Ascending aorta (tissue), 2 donors: Measurements from ENCODE around the gene ANTKMT. TPM values are rescaled to one million over a fixed set of nuclear protein-coding genes. Genes with fewer than 3 reads are reported as not detected.

Experiments used
- DNase-seq, 2 donors: peaks; one replicate each; pipeline ENCODE4 v3.0.0-alpha.2; 2019; ENCODE audit warnings: low spot score in 2 of 2
- H3K27ac ChIP-seq, 2 donors: fragments of 200-600 bp; sonication (generic); one replicate each; pipeline ENCODE4 v1.5.1; 2016 to 2017; ENCODE audit warnings: mild to moderate bottlenecking in 1 of 2
- H3K27me3 ChIP-seq: fragments of 200-600 bp; sonication (generic); one replicate; pipeline ENCODE4 v1.5.1; 2017
- H3K36me3 ChIP-seq, 2 donors: fragments of 200-600 bp; sonication (generic); one replicate each; pipeline ENCODE4 v1.5.1; 2016
- H3K4me1 ChIP-seq, 2 donors: fragments of 200-600 bp; sonication (generic); one replicate each; pipeline ENCODE4 v1.5.1; 2016 to 2017; ENCODE audit warnings: mild to moderate bottlenecking in 1 of 2
- H3K4me3 ChIP-seq, 2 donors: fragments of 200-600 bp; sonication (generic); one replicate each; pipeline ENCODE4 v1.5.1; 2016 to 2017; ENCODE audit warnings: mild to moderate bottlenecking in 1 of 2
- H3K9me3 ChIP-seq, 2 donors: fragments of 200-600 bp; sonication (generic); one replicate each; pipeline ENCODE4 v1.5.1; 2016
- CTCF ChIP-seq, 3 experiments: fragments of 200-600 bp in 2 of 3; fragments of 450-650 bp in 1 of 3; sonication (generic) in 2 of 3; IDR thresholded peaks; one replicate each; pipeline ENCODE4 v1.5.1; 2016 to 2019; ENCODE audit warnings: antibody characterized with exemption in 3 of 3, mild to moderate bottlenecking in 1 of 3, moderate library complexity in 1 of 3
- intact Hi-C: fragments of 100-400 bp; cut with DNase I; formaldehyde crosslinking; loops from one replicate; pipeline ENCODE4 v1.15.1; 2023
- total RNA-seq: library from RNA; depleted of rRNA; stranded (reverse); fragments of >200 nt; gene quantifications from one replicate; pipeline ENCODE4 v1.1.0, GENCODE V29; 2016

Gene ANTKMT
- total RNA-seq, 1 donor from 2014 or later = 105 TPM

- no peak for DNase-seq
- Histone ChIP-seq H3K4me1 (peaks cover under 1 to 2% of the 10 kb centered on the region in 2 donors), H3K9me3 (no peaks in the 10 kb centered on the region), H3K27ac (no peak overlapping the region), H3K27me3 (peaks cover under 1% of the 10 kb centered on the region), H3K36me3 (peaks cover 43 to 76% of the 10 kb centered on the region in 2 donors), H3K4me3 (no peak overlapping the region)
- intact Hi-C loops = no loop called here
- peak in 1 of 3 experiments; percentile 13 for TF ChIP-seq CTCF (IDR thresholded peaks at IDR 0.05)
Observed at GRCh38 chr16:733382-734207, 12.6 kb downstream of the ANTKMT start.

GRCh38 chr16:734208-734980 lies 13.4 kb downstream of the ANTKMT start:
- no peak for DNase-seq
- no peak for TF ChIP-seq CTCF (IDR thresholded peaks at IDR 0.05)
- Histone ChIP-seq H3K36me3 (peaks cover 43 to 76% of the 10 kb centered on the region in 2 donors), H3K4me3 (no peak overlapping the region), H3K9me3 (no peaks in the 10 kb centered on the region), H3K27me3 (no peaks in the 10 kb centered on the region), H3K4me1 (peaks cover 0 to 2% of the 10 kb centered on the region in 2 donors), H3K27ac (no peak overlapping the region)
- intact Hi-C loops = no loop called here

DNA sequence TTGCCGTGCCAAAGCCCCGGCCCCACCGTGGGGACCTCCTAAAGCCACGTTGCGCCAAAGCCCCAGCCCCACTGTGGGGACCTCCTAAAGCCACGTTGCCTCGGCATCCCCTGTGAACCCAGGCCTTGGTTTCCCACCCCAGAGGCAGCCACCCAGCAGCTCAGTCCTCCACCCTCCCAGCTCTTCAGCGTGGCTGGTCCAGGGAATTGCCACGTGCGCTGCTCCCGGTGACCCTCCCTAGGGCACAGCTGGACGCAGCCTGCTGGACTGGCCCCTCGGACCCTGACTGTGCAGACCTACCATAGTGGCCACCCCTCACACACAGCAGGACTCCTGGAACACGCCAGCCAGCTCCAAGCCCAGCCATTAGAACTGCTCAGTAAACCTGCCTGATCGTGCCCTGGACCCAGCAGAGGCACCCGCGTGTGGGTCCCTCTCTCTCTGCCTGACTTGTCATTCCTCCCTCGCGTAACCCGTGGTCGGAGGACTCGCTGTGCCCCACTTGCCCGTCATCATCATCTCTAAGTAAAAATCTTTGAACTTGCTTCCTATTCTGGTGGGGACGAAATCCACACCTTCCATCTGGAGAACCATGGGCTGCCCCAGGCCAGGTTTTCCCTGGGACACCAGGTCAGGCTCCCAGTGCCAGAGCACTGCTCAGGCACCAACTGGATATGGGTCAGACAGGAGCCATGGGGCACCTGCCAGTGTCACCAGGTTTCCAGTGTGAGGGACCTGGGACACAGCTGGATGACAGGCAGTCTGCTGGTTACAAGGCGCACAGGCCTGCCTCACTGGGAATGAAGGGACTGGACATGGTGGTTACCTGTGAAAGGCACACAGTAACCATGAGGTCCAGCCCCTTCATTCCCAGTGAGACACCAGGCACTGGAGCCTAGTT lies 14.3 kb downstream of the ANTKMT start:
- intact Hi-C loops = no loop called here
- no peak for DNase-seq

GRCh38 chr16:735982-736453 lies 15.1 kb downstream of the ANTKMT start:
- Histone ChIP-seq H3K27me3 (no peaks in the 10 kb centered on the region), H3K27ac (no peak overlapping the region), H3K9me3 (no peaks in the 10 kb centered on the region), H3K36me3 (peaks cover 43 to 71% of the 10 kb centered on the region in 2 donors), H3K4me1 (peaks cover 4 to 14% of the 10 kb centered on the region in 2 donors), H3K4me3 (no peak overlapping the region)
- DNase-seq = no peak
- no peak for TF ChIP-seq CTCF (IDR thresholded peaks at IDR 0.05)
- intact Hi-C loops = no loop called here

More for the DNA sequence above, 14.3 kb downstream of the ANTKMT start:
- TF ChIP-seq CTCF (IDR thresholded peaks at IDR 0.05) = no peak
- Histone ChIP-seq H3K27me3 (no peaks in the 10 kb centered on the region), H3K4me1 (peaks cover 4 to 11% of the 10 kb centered on the region in 2 donors), H3K27ac (no peak overlapping the region), H3K4me3 (no peak overlapping the region), H3K36me3 (peaks cover 43 to 76% of the 10 kb centered on the region in 2 donors), H3K9me3 (no peaks in the 10 kb centered on the region)

GRCh38 chr16:736936-737481 lies 16.1 kb downstream of the ANTKMT start:
- Histone ChIP-seq H3K27me3 (no peaks in the 10 kb centered on the region), H3K4me3 (no peak overlapping the region), H3K9me3 (no peaks in the 10 kb centered on the region), H3K27ac (no peak overlapping the region), H3K4me1 (peaks cover 4 to 17% of the 10 kb centered on the region in 2 donors), H3K36me3 (peaks cover 42 to 61% of the 10 kb centered on the region in 2 donors)
- TF ChIP-seq CTCF (IDR thresholded peaks at IDR 0.05) = no peak
- DNase-seq = no peak
- intact Hi-C loops = no loop called here
